ENCODE measurements around the gene XKR8.

XKR8 gene

DNA sequence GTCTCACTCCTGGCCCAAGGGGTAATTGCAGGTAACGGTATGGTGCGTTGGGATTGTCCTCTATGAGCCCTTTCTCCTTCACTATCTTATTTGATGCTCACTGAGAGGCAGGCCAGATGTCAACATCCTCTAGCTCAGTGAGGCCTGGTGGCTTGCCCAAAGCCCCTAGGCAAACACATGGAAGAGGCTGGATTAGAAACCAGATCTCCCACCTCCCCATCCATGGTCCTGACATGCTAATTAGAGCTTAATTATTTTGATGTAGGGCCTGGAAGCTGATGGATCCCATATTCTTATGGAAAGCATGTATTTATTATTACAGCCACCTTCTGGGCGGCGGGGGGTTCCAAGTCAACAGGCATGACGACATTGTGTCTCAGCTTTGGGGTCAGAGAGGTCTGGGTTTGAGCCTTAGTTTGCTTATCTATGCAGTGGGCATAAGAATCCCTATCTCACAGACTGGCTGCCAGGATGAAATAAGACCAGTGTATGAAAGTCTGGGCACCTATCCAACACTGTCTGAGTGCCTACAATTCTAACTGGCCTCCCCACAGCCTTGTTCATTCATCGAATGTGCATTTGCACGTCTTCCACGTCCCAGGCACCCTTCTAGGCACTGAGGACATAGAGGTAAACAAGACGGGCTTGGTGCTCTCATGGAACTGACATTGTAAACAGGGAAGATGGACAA is 18.8 kb upstream of the XKR8 start:
- DNase-seq (ENCODE audit: low spot score), result no peak
- no peak overlapping the region for H3K27ac ChIP-seq
- no peak for TF ChIP-seq CTCF (IDR thresholded peaks at IDR 0.05)
- no peak overlapping the region for H3K4me3 ChIP-seq

- H3K27ac ChIP-seq, result no peak overlapping the region
- TF ChIP-seq CTCF (IDR thresholded peaks at IDR 0.05), result no peak
These were observed 17.9 kb upstream of the XKR8 start for GRCh38 chr1:27941671-27942540.

GRCh38 chr1:27945020-27945419 is 14.8 kb upstream of the XKR8 start:
- TF ChIP-seq CTCF (IDR thresholded peaks at IDR 0.05), result no peak
- DNase-seq (ENCODE audit: low spot score), result no peak
- Histone ChIP-seq H3K4me3 (no peak overlapping the region), H3K27ac (no peak overlapping the region)

More at GRCh38 chr1:27941671-27942540, 17.9 kb upstream of the XKR8 start:
- no peak for DNase-seq (ENCODE audit: low spot score)
- no peak overlapping the region for H3K4me3 ChIP-seq

GRCh38 chr1:27949027-27949426 is 10.7 kb upstream of the XKR8 start:
- Histone ChIP-seq H3K4me3 (no peak overlapping the region), H3K27ac (no peak overlapping the region)
- no peak for DNase-seq (ENCODE audit: low spot score)
- no peak for TF ChIP-seq CTCF (IDR thresholded peaks at IDR 0.05)

GRCh38 chr1:27951396-27951795 is 8.4 kb upstream of the XKR8 start:
- DNase-seq (ENCODE audit: low spot score), result no peak
- H3K27ac ChIP-seq, result no peak overlapping the region
- H3K4me3 ChIP-seq, result no peak overlapping the region
- TF ChIP-seq CTCF (IDR thresholded peaks at IDR 0.05), result no peak

GRCh38 chr1:27952147-27952546 is 7.6 kb upstream of the XKR8 start:
- no peak overlapping the region for H3K4me3 ChIP-seq
- H3K27ac ChIP-seq, result no peak overlapping the region
- DNase-seq (ENCODE audit: low spot score), result no peak
- TF ChIP-seq CTCF (IDR thresholded peaks at IDR 0.05), result no peak
